Measurements from ENCODE around the gene ATF6.

The ATF6 gene

GRCh38 chr1:161956097-161956496, 190.0 kb downstream of the ATF6 start:
- DNase-seq (ENCODE audit: low spot score) = no peak
- no peak for TF ChIP-seq CTCF (IDR thresholded peaks at IDR 0.05; ENCODE audit: borderline replicate concordance, control extremely low read depth, extremely low read depth, insufficient read depth, missing control alignments)
- in situ Hi-C loops (cut with MboI; ENCODE audit: low sequenced_read_pairs, unreplicated experiment) = no loop called here

- DNase-seq (ENCODE audit: low spot score) = no peak
- in situ Hi-C loops (cut with MboI; ENCODE audit: low sequenced_read_pairs, unreplicated experiment) = no loop called here
- no peak for TF ChIP-seq CTCF (IDR thresholded peaks at IDR 0.05; ENCODE audit: borderline replicate concordance, control extremely low read depth, extremely low read depth, insufficient read depth, missing control alignments)
These were observed 190.8 kb downstream of the ATF6 start for GRCh38 chr1:161956930-161957329.

- in situ Hi-C loops (cut with MboI; ENCODE audit: low sequenced_read_pairs, unreplicated experiment) = no loop called here
- TF ChIP-seq CTCF (IDR thresholded peaks at IDR 0.05; ENCODE audit: borderline replicate concordance, control extremely low read depth, extremely low read depth, insufficient read depth, missing control alignments) = no peak
- no peak for DNase-seq (ENCODE audit: low spot score)
These were observed 192.3 kb downstream of the ATF6 start for GRCh38 chr1:161958425-161958824.

GRCh38 chr1:161962091-161962887, 196.2 kb downstream of the ATF6 start:
- DNase-seq (ENCODE audit: low spot score) = peak; percentile 68
- no peak for TF ChIP-seq CTCF (IDR thresholded peaks at IDR 0.05; ENCODE audit: borderline replicate concordance, control extremely low read depth, extremely low read depth, insufficient read depth, missing control alignments)
- in situ Hi-C loops (cut with MboI; ENCODE audit: low sequenced_read_pairs, unreplicated experiment) = no loop called here

GRCh38 chr1:161966067-161966466, 199.9 kb downstream of the ATF6 start:
- TF ChIP-seq CTCF (IDR thresholded peaks at IDR 0.05; ENCODE audit: borderline replicate concordance, control extremely low read depth, extremely low read depth, insufficient read depth, missing control alignments) = no peak
- no peak for DNase-seq (ENCODE audit: low spot score)
- in situ Hi-C loops (cut with MboI; ENCODE audit: low sequenced_read_pairs, unreplicated experiment) = no loop called here

GRCh38 chr1:161970036-161970435, 203.9 kb downstream of the ATF6 start:
- no peak for DNase-seq (ENCODE audit: low spot score)
- in situ Hi-C loops (cut with MboI; ENCODE audit: low sequenced_read_pairs, unreplicated experiment) = no loop called here
- TF ChIP-seq CTCF (IDR thresholded peaks at IDR 0.05; ENCODE audit: borderline replicate concordance, control extremely low read depth, extremely low read depth, insufficient read depth, missing control alignments) = no peak
